ENCODE results near the gene TTC21A. TPM values are rescaled to one million over a fixed set of nuclear protein-coding genes. Genes with fewer than 3 reads are reported as not detected.
A peak's percentile ranks its signal among the peaks of the same experiment; 100 is the strongest.

The TTC21A gene
- total RNA-seq, 1 experiment from 2014 or later = 1.7 TPM

DNA sequence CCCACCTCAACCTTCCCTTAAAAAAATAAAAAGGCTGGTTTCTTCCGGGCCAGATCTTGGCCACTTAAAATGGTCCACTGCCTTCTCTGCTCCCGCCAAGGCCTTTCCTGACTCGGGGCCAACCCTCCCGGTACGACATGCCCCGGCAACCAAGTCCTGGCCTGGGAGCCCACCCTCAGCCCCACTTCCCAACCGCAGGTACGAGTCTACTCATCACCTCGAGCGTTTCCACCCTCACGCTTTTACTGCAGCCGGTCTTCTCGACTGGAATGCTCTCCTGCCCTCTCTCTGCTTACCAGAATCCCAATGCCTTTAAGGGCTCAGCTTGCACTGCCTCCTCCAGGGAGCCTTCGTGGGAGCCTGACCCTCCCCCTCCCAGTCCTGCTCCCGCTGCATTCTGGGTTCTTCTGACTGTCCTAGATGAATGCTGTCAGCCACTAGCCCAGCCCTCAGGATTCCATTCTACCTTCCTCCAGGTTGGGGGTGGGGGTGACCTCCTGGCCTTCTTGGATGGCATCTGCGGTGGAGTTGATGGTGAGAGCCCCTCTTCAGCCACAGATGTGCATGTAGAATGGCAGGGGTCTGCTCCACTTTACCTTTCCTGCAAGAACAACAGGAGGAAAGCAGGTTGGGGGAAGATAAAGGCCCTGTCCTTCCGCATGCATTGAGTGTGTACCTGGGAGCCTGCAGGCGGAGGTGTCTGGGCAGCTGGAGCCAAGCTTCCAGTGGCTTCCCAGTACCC is 47.0 kb downstream of the TTC21A start:
- no peaks in the 10 kb centered on the region for H3K79me1 ChIP-seq (ENCODE audit: insufficient read depth, low read depth, low read length, poor library complexity, severe bottlenecking)
- WGBS (ENCODE audit: extremely low coverage, insufficient read length, low lambda C conversion rate) = no CpG with 5 or more reads among the region's 18 CpGs
- H3K4me1 ChIP-seq (ENCODE audit: insufficient read depth, low read length) = peaks cover 7% of the 10 kb centered on the region; the same call in 1 of the 2 replicates
- no peak overlapping the region for H3K9ac ChIP-seq (ENCODE audit: extremely low read depth, insufficient read length, low read length)
- H4K5ac ChIP-seq (ENCODE audit: insufficient read length, low read depth, low read length) = no peak overlapping the region
- H2AK5ac ChIP-seq (ENCODE audit: insufficient read length, low read length) = no peak overlapping the region
- Mint-ChIP-seq H3K4me3 (peak overlapping the region; percentile 86 to 88), H3K9me3 (no peaks in the 10 kb centered on the region; a peak in 2 of 5 replicates), H3K36me3 (ENCODE audit: insufficient read depth in 1 of 3, low read depth in 3 of 3) (no peaks in the 10 kb centered on the region; a peak in 1 of 7 replicates), H3K27ac (peak overlapping the region; percentile 94 to 98 (median 97)), H3K4me1 (peaks cover 64% of the 10 kb centered on the region in 2 experiments), H3K27me3 (ENCODE audit: low read depth) (no peaks in the 10 kb centered on the region; the same call in 1 of the 2 replicates)
- no peak overlapping the region for H2AFZ ChIP-seq (ENCODE audit: low read length)
- no peak overlapping the region for H2BK120ac ChIP-seq (ENCODE audit: low read depth, low read length, poor library complexity, severe bottlenecking)
- no peak overlapping the region for H3T11ph ChIP-seq (ENCODE audit: low read length)
- H3K56ac ChIP-seq (ENCODE audit: insufficient read length, low read depth, low read length) = no peak overlapping the region
- H2BK12ac ChIP-seq (ENCODE audit: insufficient read length, low read depth, low read length) = no peak overlapping the region
- no peak overlapping the region for H4K91ac ChIP-seq (ENCODE audit: insufficient read length, low read depth, low read length)
- H3K4ac ChIP-seq (ENCODE audit: low read depth, low read length) = no peak overlapping the region
- no peak overlapping the region for H3K23ac ChIP-seq (ENCODE audit: insufficient read length, low read depth, low read length)
- H3K9me3 ChIP-seq (ENCODE audit: control insufficient read depth, low read depth, low read length) = no peaks in the 10 kb centered on the region
- no peak overlapping the region for H4K8ac ChIP-seq (replicated peaks; ENCODE audit: insufficient read length, low read depth, low read length)
- H3K4me2 ChIP-seq (ENCODE audit: insufficient read depth, insufficient read length, low read length) = peak overlapping the region; percentile 50
- DNase-seq = peak; percentile 94
- H2BK5ac ChIP-seq (ENCODE audit: insufficient read length, low read length) = no peak overlapping the region
- no peak overlapping the region for H2BK20ac ChIP-seq (ENCODE audit: low read depth, low read length, poor library complexity, severe bottlenecking)
- H3K27ac ChIP-seq (ENCODE audit: insufficient read length, low read depth, low read length) = no peak overlapping the region
- no peaks in the 10 kb centered on the region for H4K20me1 ChIP-seq (ENCODE audit: control insufficient read depth, insufficient read depth, insufficient read length)
- H3K18ac ChIP-seq (ENCODE audit: insufficient read length, low read depth, low read length) = peak overlapping the region; percentile 15
- peaks cover 5% of the 10 kb centered on the region; the same call in 1 of the 2 replicates for H3K79me2 ChIP-seq (ENCODE audit: insufficient read depth, low read length)
- TF ChIP-seq CTCF (conservative IDR thresholded peaks at IDR 0.05) = no peak
- H3K23me2 ChIP-seq (ENCODE audit: insufficient read length, low read depth, low read length, poor library complexity, severe bottlenecking) = peaks cover 12% of the 10 kb centered on the region
- H2BK15ac ChIP-seq (ENCODE audit: low read depth, low read length) = no peak overlapping the region
- H3K14ac ChIP-seq (ENCODE audit: insufficient read depth, low read length) = no peak overlapping the region
- no peaks in the 10 kb centered on the region for H3K27me3 ChIP-seq (ENCODE audit: insufficient read depth, low read length)
